ENCODE measurements around the gene OCA2.

The OCA2 gene

DNA sequence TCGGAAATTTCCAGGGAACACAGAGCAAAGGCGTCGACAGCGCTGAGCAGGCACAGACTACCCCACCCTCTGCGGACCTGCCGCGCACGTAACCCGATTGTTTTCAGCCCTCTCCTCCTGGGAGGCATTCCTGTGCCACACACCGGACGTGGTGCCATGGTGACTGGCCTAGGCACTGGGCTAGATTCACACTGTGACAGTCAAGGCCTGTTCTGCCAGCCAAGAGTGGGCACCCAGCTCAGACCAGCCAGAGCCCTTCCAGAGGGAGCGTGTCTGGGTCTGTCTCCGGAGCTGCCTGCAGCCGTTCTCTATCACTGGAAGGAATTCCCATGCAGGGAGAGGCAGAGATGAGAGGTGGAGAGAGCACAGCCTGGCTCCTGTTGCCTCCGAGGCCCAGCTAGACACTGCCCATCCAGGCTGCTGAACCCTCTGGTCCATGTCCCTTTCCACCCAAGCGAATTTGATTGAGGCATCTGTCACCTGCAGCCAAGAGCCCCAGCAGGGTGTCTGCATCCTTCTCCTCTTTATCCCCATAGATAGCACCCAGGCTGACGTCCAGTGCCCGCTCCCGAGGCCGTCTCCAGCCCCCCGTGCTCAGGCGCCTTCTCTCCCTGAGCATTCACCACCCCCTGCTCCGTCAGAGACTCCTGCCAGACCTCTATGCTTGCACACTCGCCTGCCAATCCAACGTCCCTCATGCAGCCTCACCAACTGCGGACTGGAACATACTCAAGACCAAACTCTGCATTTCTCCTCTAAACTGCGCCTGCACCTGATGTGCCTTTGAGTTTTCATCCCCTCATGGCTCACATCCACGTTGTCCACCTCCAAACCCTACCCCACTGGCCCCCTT lies 267.5 kb downstream of the OCA2 start:
- Mint-ChIP-seq H3K27me3 (no peaks in the 10 kb centered on the region), H3K27ac (no peak overlapping the region)

DNA sequence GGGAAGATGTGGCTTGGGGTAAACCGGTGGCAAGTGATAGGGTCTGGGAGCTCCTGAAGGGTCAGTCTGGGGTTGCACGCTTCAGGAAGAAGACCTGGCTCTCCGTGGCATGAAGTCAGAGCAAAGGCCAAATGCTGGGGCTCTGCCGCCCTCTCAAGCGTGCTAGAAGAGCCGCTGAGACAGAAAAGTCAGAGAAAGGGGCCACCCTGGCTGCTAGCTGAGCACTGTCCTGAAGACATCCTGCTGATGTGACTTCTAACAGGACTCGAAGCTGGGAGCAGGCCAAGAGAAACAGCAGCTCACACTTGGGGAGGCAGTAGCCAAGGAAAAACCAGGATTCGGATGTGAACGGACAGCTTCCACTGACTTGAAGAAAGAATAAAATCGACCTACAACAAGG lies 270.4 kb downstream of the OCA2 start:
- DNase-seq (ENCODE audit: low spot score in 2 of 2) (no peak), ATAC-seq (ENCODE audit: low read depth) (no peak)
- no peaks in the 10 kb centered on the region for H3K27me3 Mint-ChIP-seq
- no peak overlapping the region for H3K4me3 Mint-ChIP-seq
- no peak overlapping the region for H3K27ac Mint-ChIP-seq
- peaks cover 1% of the 10 kb centered on the region for H3K9me3 Mint-ChIP-seq
- H3K36me3 Mint-ChIP-seq, result no peaks in the 10 kb centered on the region
- H3K4me1 Mint-ChIP-seq, result no peaks in the 10 kb centered on the region

More for the DNA sequence above, 267.5 kb downstream of the OCA2 start:
- peaks cover 1% of the 10 kb centered on the region for H3K9me3 Mint-ChIP-seq
- DNase-seq (ENCODE audit: low spot score in 2 of 2) (no peak), ATAC-seq (ENCODE audit: low read depth) (no peak)
- no peak overlapping the region for H3K4me3 Mint-ChIP-seq
- H3K4me1 Mint-ChIP-seq, result no peaks in the 10 kb centered on the region
- H3K36me3 Mint-ChIP-seq, result no peaks in the 10 kb centered on the region

DNA sequence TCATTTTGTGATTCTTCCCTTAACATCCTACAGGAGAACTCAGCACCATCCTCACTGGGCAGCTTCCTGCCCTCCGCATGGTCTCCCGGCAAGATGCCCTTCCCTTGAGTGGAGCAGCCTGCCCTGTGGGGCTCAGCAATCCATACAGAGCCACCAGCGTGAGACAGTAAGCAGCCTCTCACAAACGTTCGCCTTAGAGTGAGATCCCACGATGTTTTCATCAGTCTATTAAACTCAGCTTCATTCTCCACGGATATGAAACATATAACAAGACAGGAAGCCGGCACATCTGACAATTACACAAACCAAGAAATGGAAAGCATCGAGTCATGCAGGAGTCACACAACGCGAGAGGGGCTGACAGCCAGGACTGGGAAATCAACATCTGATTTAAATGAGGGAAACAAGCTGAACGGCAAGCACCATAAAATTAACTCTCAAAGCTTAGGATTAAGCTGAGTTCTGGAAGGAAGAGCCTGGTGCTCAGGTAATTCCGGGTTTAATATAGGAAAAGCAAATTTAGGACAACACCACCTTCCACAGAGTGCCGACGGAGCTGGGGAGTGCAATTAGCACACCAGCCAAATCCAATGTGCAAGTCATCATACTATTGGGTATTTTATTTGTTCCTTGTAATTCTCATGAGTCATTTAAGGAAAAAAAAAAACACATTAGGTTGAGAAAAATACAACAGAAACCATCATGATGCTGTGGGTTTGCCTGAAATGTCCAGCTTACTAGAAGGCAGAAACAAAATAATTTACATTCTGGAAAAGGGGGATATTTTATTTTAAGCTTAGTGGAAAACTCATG lies 272.0 kb downstream of the OCA2 start:
- Mint-ChIP-seq H3K9me3 (peaks cover 1% of the 10 kb centered on the region), H3K4me3 (no peak overlapping the region), H3K4me1 (no peaks in the 10 kb centered on the region), H3K36me3 (no peaks in the 10 kb centered on the region), H3K27ac (no peak overlapping the region), H3K27me3 (no peaks in the 10 kb centered on the region)
- DNase-seq (ENCODE audit: low spot score in 2 of 2), result no peak
- no peak for ATAC-seq (ENCODE audit: low read depth)

DNA sequence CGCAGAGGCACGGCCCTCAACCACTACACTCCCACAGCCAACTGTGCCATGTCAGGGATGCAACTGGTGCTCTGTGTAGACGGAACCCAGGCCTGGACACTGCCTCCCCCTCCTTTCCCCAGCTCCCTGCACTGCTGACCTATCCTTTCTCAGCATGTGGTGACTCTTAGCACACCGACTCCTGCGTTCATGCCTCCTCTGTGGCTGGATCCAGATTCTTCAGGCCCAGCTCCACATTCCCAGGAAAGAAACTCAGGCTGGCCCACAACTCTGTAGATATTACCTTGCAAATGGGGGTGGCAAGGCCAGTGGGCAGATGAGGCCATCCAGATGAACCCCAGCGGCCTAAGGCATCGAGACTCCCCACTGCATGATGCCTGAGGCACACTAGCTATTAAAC lies 272.7 kb downstream of the OCA2 start:
- Mint-ChIP-seq H3K4me3 (no peak overlapping the region), H3K9me3 (peaks cover 1% of the 10 kb centered on the region), H3K27me3 (peaks cover 1% of the 10 kb centered on the region), H3K27ac (no peak overlapping the region), H3K36me3 (no peaks in the 10 kb centered on the region), H3K4me1 (no peaks in the 10 kb centered on the region)
- DNase-seq (ENCODE audit: low spot score in 2 of 2) (no peak), ATAC-seq (ENCODE audit: low read depth) (no peak)

DNA sequence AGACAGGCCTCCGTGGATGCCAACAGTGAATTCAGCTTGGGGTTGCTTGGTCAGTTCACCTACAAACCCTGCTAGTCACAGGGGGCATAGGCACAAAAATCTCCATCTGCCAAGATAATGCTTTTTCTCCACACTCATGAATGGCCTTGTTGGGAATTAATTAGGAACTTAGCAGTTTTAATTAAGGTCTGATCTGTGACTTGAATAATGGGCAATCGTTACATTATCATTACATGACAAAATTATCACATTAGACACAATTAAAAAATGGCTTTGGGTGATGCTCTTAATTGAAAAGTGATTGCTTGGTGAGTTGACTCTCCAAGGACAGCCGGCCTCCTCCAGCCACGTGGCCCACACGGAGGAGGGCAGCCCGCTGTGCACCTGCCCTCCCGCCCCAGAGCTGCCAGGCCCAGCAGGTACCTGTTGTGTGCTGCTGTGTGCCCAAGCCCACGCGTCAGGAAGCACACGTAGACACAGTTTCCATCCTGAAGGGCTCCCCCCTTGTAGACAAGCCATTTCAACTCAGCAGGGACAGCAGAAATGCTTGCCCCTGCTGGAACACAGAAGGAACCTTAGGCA lies 274.2 kb downstream of the OCA2 start:
- Mint-ChIP-seq H3K27ac (no peak overlapping the region), H3K27me3 (peaks cover 3% of the 10 kb centered on the region), H3K4me3 (no peak overlapping the region), H3K36me3 (no peaks in the 10 kb centered on the region), H3K4me1 (no peaks in the 10 kb centered on the region), H3K9me3 (peaks cover 1% of the 10 kb centered on the region)
- no peak for ATAC-seq (ENCODE audit: low read depth)
- no peak for DNase-seq (ENCODE audit: low spot score in 2 of 2)

DNA sequence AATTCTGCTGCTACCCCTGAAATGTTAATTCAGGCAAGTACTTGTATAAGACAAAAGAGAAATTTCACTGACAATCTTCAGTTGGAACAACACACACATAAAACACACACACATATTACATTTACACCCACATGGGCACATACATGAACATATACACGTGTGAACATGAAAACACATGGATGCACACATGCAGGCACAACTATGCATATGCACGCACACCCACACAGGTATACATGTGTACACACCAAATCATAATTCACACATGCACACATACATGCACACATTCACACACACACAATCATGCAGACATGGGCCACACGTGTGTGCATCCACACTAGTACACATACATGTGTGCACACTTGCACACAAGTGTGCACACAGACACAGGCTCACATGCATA lies 277.8 kb downstream of the OCA2 start:
- Mint-ChIP-seq H3K27ac (no peak overlapping the region), H3K4me3 (no peak overlapping the region), H3K9me3 (peaks cover 4% of the 10 kb centered on the region), H3K27me3 (peaks cover 3% of the 10 kb centered on the region), H3K4me1 (no peaks in the 10 kb centered on the region), H3K36me3 (no peaks in the 10 kb centered on the region)
- ATAC-seq (ENCODE audit: low read depth) (no peak), DNase-seq (ENCODE audit: low spot score in 2 of 2) (no peak)

DNA sequence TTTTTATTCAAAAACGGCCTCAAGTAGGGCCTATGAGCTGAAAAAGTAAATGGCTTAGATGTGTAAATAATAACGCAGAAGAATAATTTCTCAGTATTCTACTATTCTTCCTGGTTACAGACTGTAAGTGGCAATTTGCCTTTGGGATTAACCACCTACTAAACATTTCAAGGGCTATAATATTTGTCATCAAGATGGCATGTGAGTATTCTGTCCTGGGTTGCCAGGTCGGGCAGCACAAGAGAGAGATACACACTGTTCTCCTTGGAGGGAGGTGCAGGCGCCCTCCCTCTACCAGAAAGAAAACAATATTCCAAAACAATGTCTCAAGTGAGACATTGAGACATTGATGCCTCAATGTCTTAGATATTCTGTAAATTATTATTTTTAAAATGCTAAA lies 278.4 kb downstream of the OCA2 start:
- Mint-ChIP-seq H3K27me3 (peaks cover 3% of the 10 kb centered on the region), H3K9me3 (peaks cover 4% of the 10 kb centered on the region), H3K4me1 (no peaks in the 10 kb centered on the region), H3K36me3 (no peaks in the 10 kb centered on the region), H3K27ac (no peak overlapping the region), H3K4me3 (no peak overlapping the region)
- DNase-seq (ENCODE audit: low spot score in 2 of 2) (no peak), ATAC-seq (ENCODE audit: low read depth) (no peak)

DNA sequence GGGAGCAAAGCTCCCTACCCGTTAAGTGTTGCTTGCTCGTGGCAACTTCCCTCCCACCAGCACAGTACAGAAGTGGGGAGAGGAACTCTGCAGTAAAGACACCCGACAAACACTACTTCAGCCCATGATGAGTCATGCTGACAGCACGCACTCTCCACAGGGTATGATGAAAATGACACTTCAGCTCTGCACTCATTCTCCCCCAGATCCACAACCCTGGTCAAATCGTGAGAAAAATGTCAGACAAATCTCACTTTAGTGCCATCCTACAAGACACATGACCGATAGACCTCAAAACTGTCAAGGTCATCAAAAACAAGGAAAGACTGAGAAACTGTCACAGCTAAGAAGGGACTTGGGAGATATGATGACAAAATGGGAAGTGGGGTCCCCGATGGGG lies 278.9 kb downstream of the OCA2 start:
- ATAC-seq (ENCODE audit: low read depth) (no peak), DNase-seq (ENCODE audit: low spot score in 2 of 2) (no peak)
- Mint-ChIP-seq H3K27me3 (peaks cover 3% of the 10 kb centered on the region), H3K4me1 (no peaks in the 10 kb centered on the region), H3K27ac (no peak overlapping the region), H3K36me3 (no peaks in the 10 kb centered on the region), H3K9me3 (peaks cover 4% of the 10 kb centered on the region), H3K4me3 (no peak overlapping the region)

DNA sequence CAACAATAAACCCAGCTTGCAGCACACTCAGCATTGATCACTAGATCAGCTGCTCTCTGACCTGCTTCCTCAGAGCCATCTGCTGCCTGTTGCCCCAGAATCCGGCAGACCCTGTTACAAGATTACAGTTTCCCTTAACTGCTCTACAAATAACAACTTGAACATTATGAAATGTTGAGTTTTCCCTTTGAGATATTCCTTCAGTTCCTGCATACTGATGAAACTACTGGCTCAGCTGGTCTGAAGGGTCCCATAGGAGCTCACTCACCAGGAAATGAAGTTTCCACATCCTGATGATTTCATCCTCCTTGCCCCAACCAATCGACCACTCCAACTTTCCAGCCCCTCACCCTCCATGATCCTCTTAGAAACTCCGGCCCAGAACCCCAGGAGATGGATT lies 281.9 kb downstream of the OCA2 start:
- peaks cover 3% of the 10 kb centered on the region for H3K27me3 Mint-ChIP-seq
- no peak overlapping the region for H3K4me3 Mint-ChIP-seq
- peaks cover 6% of the 10 kb centered on the region for H3K9me3 Mint-ChIP-seq
- no peak overlapping the region for H3K27ac Mint-ChIP-seq
- no peak for ATAC-seq (ENCODE audit: low read depth)
- DNase-seq (ENCODE audit: low spot score in 2 of 2), result no peak
- no peaks in the 10 kb centered on the region for H3K36me3 Mint-ChIP-seq
- no peaks in the 10 kb centered on the region for H3K4me1 Mint-ChIP-seq

DNA sequence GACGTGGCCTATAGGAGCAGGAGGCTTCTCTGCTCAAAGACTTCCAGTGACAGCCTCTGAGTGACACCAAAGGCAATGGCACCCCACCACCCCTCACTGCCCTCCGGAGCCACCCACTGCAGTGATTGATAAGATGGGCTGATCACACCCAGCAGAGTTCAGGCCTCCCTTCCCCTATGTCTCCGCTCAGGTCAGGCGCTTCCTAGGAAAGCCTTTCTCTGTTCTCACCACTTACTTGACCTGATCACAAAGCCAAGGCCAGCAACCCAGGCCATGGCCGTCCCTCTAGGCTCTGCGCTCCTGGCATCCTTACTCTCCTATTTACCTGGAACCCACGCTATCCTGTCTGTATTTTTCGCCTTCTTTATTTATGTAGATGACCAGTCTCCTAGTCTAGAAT lies 282.3 kb downstream of the OCA2 start:
- ATAC-seq (ENCODE audit: low read depth) (no peak), DNase-seq (ENCODE audit: low spot score in 2 of 2) (no peak)
- Mint-ChIP-seq H3K27me3 (peaks cover 3% of the 10 kb centered on the region), H3K9me3 (peaks cover 6% of the 10 kb centered on the region), H3K27ac (no peak overlapping the region), H3K36me3 (no peaks in the 10 kb centered on the region), H3K4me1 (no peaks in the 10 kb centered on the region), H3K4me3 (no peak overlapping the region)

DNA sequence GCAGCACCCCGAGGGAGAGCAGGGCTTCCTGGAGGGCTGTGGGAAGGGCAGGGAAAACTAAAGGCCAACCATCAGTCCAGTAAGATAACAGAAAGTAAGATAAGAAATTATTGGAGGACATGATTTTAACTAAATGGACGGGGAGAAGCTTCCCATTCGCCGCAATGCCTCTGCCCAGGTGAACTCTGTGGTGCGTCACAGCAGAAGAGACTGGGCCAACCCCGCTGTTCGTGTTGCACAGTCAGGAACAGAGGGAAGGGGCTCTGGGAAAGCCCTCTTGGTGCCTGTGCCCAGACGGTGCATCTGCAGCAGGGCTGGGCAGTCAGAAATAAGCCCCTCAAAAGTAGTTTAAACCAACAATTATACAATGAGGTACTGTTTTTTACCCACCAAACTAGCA lies 284.1 kb downstream of the OCA2 start:
- ATAC-seq (ENCODE audit: low read depth) (no peak), DNase-seq (ENCODE audit: low spot score in 2 of 2) (no peak)
- H3K36me3 Mint-ChIP-seq, result no peaks in the 10 kb centered on the region
- no peak overlapping the region for H3K27ac Mint-ChIP-seq
- no peaks in the 10 kb centered on the region for H3K4me1 Mint-ChIP-seq
- no peak overlapping the region for H3K4me3 Mint-ChIP-seq
- H3K9me3 Mint-ChIP-seq, result peaks cover 6% of the 10 kb centered on the region
- no peaks in the 10 kb centered on the region for H3K27me3 Mint-ChIP-seq

DNA sequence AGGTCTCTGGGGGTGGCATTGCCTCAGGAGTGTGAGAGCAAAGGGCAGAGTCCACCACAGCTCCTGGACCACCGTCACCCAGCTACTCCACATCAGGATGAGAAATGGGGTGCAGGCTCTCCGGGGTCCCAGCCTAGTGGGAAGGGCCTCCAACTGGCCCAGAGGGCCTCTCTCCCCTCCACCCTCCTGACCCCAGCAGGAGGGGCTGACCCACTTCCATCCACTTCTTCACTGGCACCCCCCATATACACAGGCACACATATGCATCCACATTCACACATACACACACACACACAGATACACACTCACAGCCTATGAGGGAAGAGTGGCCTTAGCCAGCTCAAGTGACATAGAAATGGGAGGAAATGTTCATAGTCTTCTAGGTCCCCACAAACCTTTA lies 286.0 kb downstream of the OCA2 start:
- no peak for ATAC-seq (ENCODE audit: low read depth)
- Mint-ChIP-seq H3K27me3 (no peaks in the 10 kb centered on the region), H3K9me3 (peaks cover 6% of the 10 kb centered on the region), H3K36me3 (no peaks in the 10 kb centered on the region), H3K4me1 (no peaks in the 10 kb centered on the region), H3K27ac (no peak overlapping the region), H3K4me3 (no peak overlapping the region)
- no peak for DNase-seq (ENCODE audit: low spot score in 2 of 2)

DNA sequence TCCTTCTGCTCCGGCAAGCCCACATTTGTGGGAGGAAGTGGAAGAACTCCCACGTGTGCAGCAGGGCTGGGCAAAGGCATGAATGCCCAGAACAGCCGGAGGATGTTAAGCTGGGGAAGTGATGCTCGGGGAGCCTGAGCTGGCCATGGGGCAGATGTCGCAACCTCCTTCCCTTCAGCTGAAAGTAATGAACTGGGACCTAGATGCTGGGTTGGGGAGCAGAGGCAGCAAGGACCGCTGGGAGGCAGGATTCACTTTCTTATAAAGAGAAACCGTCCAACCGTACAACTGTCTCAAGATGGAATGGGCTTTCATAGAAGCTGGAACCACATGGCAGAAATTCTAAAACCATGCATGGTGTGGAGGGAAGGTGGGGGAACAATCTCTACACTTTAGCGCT lies 290.9 kb downstream of the OCA2 start:
- Mint-ChIP-seq H3K4me3 (no peak overlapping the region), H3K27ac (no peak overlapping the region), H3K4me1 (no peaks in the 10 kb centered on the region), H3K27me3 (no peaks in the 10 kb centered on the region), H3K36me3 (no peaks in the 10 kb centered on the region), H3K9me3 (peaks cover 3% of the 10 kb centered on the region)
- ATAC-seq (ENCODE audit: low read depth) (no peak), DNase-seq (ENCODE audit: low spot score in 2 of 2) (no peak)

DNA sequence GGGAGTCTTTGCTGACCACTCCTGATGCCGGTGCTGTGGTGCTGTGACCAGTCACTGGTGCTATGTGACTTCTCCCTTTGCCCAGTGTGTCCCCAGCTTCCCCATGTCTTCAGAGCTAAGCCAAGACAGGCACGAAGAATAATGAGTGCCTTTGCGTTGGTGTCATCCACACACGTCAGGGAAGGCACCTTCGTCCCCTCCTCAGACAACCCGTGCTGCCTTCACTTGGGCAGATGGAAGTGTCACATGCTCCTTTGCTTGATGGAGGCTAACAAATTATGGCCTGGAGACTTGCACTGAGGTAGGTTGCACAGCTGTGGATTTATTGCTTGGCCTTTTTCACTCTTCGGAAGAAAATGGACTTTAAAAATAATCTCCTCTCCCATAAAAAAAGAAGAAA lies 291.8 kb downstream of the OCA2 start:
- DNase-seq (ENCODE audit: low spot score in 2 of 2) (no peak), ATAC-seq (ENCODE audit: low read depth) (no peak)
- H3K4me1 Mint-ChIP-seq, result no peaks in the 10 kb centered on the region
- H3K27ac Mint-ChIP-seq, result no peak overlapping the region
- H3K4me3 Mint-ChIP-seq, result no peak overlapping the region
- H3K27me3 Mint-ChIP-seq, result no peaks in the 10 kb centered on the region
- H3K9me3 Mint-ChIP-seq, result peaks cover 3% of the 10 kb centered on the region
- H3K36me3 Mint-ChIP-seq, result no peaks in the 10 kb centered on the region

Measured in memory B cell (primary cell).